ENCODE measurements around the gene RPRM.
A peak's percentile ranks its signal among the peaks of the same experiment; 100 is the strongest.
"Not testable (repeated sequence)": the region's sequence is repeated elsewhere in the genome, so short reads cannot be mapped to it uniquely, and the experiment has no call there.

Gene RPRM

GRCh38 chr2:153478289-153479261 lies at the start of gene RPRM:
Gene RPRM (minus strand): TSS chr2:153478762. CDS start chr2:153478565, 197 bp downstream.
- DNase-seq (ENCODE audit: low spot score): peak; percentile 89

DNA sequence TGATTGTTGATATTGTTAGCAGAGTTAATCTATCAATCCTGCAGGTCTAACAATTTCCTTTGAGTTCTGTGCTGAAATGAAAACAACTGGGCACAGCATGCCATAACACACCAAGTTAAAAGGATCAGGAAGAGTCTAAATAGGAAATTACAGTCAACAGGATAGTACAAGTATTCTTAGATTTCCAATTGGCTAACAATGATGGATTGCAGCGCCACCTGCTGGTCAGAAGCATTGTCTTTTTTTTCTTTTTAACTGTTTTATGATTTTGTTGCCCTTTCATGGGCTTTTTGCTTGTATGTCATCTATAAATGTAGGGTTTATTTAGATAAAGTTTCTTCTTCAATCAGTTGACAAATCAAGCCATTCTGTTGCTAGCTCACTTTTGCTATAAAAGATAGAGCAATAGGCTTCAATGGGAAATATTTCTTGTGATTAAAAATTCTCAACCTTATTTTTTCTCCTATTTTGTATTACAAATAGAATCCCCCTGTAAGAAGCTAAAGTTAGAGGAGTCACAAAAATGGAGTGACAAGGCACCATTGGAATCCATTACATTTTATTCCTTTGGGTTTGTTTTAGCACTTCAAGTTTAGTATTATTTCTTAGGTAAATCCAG lies 40.8 kb upstream of the RPRM start:
- DNase-seq (ENCODE audit: low spot score): peak; percentile 25

GRCh38 chr2:153512331-153512730 lies 33.8 kb upstream of the RPRM start:
- DNase-seq (ENCODE audit: low spot score): no peak

- no peak for DNase-seq (ENCODE audit: low spot score)
Measured at GRCh38 chr2:153510996-153511395, 32.4 kb upstream of the RPRM start.

GRCh38 chr2:153509133-153509532 lies 30.6 kb upstream of the RPRM start:
- no peak for DNase-seq (ENCODE audit: low spot score)

DNA sequence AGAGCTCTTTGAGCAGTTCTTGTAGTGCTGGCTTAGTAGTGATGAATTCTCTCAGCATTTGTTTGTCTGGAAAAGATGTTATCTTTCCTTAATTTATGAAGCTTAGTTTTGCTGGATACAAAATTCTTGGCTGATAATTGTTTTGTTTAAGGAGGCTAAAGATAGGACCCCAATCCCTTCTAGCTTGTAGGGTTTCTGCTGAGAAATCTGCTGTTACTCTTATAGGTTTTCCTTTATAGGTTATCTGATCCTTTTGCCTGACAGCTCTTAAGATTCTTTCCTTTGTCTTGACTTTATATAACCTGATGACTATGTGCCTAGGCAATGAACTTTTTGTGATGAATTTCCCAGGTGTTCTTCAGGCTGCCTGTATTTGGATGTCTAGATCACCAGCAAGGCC lies 27.9 kb upstream of the RPRM start:
- DNase-seq (ENCODE audit: low spot score): not testable (repeated sequence)

DNA sequence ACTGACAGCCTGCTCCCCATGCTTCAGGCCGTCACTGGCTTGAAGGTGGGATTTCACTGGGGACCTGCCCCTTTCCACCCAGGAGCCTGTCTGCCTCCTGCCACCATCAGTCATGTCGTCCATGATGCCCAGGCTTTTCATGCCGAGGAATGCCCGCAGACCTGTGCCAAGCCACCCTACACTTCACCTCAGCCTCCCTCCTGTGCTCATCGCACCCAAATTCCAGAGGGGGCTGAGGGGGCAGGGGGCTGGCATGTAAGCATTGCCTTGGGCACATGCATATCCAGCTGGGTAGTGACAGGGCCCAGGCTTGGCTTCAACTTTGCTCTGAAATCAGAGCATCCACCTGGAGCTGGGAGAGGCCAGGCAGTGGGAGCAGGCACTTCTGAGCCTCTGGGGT lies 20.9 kb upstream of the RPRM start:
- no peak for DNase-seq (ENCODE audit: low spot score)

DNA sequence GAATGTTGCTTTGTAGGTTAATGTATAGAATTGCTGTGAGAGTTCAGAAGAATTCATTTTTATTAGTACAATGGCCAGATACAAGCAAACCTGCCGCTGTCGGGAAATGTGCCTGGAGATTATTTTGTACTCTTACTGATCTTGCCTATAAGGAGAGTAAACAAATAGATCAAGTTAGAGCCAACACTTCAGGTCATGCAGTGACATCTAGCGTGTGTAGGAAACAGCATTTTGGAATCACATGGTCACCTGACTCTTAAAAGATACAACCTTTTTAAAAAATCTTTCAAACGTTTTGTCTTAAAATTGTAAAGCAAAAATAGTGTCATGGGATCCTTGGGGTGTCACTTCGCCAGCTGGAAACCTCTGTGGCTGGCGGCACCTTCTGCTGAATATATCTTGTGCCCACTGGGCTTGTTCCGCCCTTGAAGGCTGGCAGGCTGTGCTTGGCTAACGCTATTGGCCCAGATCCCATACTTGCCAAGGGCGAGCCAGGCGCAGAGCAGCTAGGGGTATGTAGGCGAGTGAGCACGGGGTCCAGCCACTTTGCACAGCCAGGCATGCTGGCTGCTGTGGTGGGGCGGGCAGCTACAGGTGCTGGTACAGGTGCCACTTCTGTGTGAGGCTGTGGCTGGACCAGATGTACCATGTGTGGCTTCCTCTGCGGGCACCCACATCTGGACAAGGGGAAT lies 19.5 kb upstream of the RPRM start:
- DNase-seq (ENCODE audit: low spot score): no peak

DNA sequence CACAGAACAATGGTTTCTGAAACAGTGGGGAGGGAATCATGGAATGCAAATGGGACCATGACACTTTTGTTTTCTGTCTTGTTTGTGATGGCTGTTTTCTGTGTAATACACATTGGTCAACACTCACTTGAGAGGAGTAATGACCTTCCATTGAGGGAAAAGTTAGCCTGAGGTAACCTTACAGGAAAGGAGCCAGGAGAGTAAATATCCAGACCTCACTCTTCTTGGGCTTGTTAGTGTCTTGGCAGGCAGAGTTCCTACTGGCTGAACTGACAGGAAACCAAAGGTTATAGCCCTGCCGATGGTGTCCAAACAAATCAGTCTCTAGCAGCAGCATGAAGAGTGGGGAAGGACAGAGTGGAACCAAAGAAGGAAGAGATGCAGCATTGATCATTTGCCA lies 17.2 kb upstream of the RPRM start:
- DNase-seq (ENCODE audit: low spot score): no peak

DNA sequence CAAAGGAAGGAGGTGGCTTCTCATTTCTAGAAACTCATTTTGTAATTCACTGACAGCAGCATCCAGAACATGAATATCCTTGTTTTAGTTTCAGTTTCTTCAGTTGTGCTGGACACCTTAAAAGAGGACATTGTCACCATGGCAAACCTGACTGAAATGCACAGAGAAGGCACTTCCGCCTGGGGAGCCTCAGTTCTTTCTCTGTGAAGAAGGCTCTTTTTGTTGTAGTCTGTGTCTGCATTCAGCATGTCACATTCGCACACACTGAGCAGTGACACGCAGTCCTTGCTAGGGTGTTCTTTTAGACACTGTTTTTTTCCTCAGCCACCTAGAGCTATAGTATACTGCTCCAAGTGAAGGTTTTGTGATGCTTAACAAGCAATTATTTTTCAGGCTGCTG lies 9.5 kb upstream of the RPRM start:
- DNase-seq (ENCODE audit: low spot score): no peak

GRCh38 chr2:153487448-153487847 lies 8.9 kb upstream of the RPRM start:
- no peak for DNase-seq (ENCODE audit: low spot score)

DNA sequence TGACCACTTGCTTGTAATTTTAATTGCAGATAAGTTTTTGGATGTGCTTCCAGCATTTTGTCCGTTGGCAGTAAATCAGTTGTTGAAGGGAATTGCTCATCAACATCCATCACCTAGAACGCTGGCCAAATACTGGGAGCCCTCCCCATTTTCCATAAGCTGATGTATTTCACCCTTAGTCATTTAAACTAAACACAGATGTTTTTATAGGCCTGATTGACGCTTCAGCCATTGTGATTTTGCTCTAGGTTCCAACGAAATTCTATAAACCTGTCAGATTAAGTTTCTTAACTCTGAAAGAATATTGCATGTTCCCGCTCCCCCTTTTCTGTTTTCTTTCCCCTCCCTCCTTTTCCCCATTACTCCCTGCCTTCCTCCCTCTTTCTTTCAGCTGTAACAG lies 1.0 kb upstream of the RPRM start:
- DNase-seq (ENCODE audit: low spot score): no peak

- peak; percentile 25 for DNase-seq (ENCODE audit: low spot score)
Measured at GRCh38 chr2:153477636-153478288, 800 bp downstream of the RPRM start.

DNA sequence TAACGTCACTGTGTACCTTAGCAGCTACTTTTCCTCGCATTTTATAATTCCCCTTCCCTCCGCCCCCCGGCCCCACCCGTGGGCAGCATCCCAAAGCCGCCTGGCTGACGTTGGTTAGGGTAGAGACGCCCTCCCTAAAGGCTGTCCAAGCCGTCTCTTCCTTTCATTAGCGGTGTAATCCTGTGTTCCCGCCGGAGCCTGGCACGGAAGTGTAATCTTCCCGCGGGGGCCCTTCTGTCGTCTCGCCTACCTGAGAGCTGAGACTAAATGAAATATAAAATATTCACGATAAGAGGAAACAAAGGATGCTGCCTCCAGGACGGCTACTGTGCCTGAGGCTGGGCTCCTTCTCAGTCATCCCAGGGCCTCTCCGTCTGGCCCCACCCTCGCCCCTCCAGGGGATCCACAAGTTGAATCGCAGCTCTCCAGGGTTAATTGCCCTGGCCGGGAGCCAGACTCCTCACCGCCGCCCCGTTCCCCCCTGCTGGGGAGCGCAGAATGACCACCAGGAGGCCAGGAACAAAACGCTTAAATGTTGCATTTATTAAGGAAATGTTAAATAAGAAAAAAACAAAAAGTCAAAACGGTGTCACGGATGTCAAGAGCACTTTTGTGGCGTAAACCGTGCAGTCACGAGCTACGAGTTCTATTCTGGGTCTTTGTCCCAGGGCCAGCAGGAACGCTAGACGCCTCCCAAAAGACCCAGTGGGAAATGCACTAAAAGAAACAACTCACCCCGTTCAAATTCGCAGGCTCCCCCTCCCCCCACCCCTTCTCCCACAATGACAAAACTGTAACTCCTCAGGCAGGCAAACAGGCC lies 1.5 kb downstream of the RPRM start:
- DNase-seq (ENCODE audit: low spot score): peak; percentile 71

DNA sequence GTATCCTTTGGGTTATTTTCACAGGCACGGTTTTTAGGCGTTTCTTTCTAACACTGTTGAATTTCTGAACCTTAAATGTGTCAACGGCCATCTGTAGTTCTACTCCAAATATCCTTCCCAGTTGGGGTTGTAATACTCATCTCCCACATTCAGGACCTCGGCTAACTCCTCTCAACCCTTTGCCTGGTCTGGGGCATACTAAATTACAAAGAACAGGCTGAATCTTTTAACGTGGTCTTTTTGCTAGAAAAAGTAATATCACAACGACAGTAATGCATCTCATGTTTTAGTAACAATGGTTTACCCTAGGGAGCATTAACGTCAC lies 2.1 kb downstream of the RPRM start:
- no peak for DNase-seq (ENCODE audit: low spot score)

- DNase-seq (ENCODE audit: low spot score): no peak
Measured at GRCh38 chr2:153474876-153475435, 3.6 kb downstream of the RPRM start.

GRCh38 chr2:153474407-153474806 lies 4.2 kb downstream of the RPRM start:
- DNase-seq (ENCODE audit: low spot score): peak; percentile 63

- DNase-seq (ENCODE audit: low spot score): no peak
Measured at GRCh38 chr2:153470867-153471266, 7.7 kb downstream of the RPRM start.

DNA sequence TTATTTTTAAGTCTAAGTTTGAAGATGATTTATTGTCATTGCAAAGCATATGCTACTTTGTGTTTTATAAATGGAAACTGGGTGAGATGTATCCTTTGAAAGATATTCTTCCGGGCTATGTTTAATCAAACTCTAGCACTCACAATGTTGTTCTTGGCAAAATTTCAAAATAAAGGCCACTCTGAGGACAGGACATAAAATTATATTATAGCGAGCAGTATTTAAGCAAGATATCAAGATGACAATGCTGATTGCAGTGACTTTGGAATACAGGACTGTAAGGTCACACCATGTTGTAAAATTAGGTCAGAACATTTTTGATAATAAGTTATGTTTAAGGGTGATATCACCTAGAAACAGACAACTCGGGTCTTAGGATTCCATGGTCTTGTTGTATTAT lies 14.2 kb downstream of the RPRM start:
- no peak for DNase-seq (ENCODE audit: low spot score)

DNA sequence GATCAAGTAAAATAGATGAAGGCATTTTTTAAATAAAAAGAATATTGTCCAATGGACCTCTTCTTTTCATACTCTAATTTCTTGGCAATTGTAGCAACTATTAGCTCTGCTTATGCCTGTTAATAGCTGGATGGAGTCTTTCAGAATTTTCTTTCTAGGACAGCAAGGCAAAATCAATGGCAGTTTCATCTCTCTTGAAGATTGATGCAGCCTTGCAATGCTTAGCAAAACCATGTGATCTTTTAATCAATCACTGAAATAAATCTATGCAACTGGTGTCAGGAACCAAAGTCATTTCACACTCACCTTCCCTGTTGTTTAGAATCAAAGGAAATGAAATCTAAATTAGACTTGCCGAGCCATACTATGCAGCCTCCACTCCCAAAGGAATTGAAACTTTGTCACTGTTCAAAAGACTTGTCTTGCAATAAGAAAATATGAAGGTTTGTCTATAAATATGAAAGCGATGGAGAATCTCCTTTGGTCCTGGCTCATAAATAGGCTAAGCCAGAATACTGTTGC lies 16.2 kb downstream of the RPRM start:
- DNase-seq (ENCODE audit: low spot score): no peak

DNA sequence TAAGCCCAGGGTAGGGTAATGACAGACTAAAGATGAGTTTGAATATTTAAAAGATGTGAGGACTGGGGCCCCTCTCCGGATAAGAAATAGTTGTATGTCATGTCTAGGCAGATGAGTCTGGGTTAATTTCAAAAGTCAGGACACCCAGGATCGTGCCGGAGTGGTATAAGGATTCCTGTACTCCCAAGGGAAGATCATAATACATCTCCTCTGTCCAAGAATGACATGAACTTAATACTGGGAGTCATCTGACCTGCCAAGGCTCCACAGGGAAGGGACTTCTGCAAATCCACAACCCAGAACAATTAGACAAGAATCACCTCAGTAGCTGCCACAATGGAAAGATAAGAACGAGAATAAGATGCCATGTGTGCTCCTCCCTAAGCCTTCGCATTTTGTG lies 17.1 kb downstream of the RPRM start:
- DNase-seq (ENCODE audit: low spot score): no peak
